Stomach (tissue), 4 donors: ENCODE data around the gene DCBLD1.

ENCODE experiments used
- EP300 ChIP-seq: sonication (generic); formaldehyde crosslinking; IDR thresholded peaks from one replicate; pipeline ENCODE4 v1.6.1; 2017; ENCODE audit warnings: antibody characterized with exemption
- POLR2AphosphoS5 ChIP-seq, 3 donors: sonication (generic); formaldehyde crosslinking; IDR thresholded peaks; one replicate each; pipeline ENCODE4 v1.6.1; 2016; ENCODE audit warnings: antibody characterized with exemption in 3 of 3
- TF ChIP-seq, protein P1 (sequence below), 7 experiments: fragments of 450-650 bp in 4 of 7; fragments of 200-600 bp in 3 of 7; sonication (generic) in 3 of 7; IDR thresholded peaks; one replicate each; pipeline ENCODE4 v1.5.1; 2016 to 2019; ENCODE audit warnings: antibody characterized with exemption in 7 of 7, control low read depth in 2 of 7, mild to moderate bottlenecking in 1 of 7

DNA sequence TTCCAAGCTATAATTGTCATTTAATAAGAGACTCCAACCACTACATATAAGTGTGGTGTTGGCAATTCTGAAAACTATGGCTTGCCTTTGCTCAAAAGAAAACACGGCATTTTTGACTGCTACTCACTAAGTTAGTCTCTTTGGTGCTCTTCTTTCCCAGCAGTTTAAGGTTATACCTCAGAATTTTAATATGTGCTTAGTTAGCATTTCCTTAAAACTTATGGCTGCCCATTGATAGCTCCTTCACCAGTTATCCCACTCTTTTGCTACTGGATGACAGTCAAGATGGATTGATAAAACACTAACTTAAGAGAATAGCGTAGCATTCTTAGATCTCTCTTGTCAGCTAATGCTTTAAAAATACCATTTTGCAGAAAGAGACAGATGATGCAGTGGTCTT is 85.8 kb downstream of the DCBLD1 start:
- TF ChIP-seq, protein P1, sequence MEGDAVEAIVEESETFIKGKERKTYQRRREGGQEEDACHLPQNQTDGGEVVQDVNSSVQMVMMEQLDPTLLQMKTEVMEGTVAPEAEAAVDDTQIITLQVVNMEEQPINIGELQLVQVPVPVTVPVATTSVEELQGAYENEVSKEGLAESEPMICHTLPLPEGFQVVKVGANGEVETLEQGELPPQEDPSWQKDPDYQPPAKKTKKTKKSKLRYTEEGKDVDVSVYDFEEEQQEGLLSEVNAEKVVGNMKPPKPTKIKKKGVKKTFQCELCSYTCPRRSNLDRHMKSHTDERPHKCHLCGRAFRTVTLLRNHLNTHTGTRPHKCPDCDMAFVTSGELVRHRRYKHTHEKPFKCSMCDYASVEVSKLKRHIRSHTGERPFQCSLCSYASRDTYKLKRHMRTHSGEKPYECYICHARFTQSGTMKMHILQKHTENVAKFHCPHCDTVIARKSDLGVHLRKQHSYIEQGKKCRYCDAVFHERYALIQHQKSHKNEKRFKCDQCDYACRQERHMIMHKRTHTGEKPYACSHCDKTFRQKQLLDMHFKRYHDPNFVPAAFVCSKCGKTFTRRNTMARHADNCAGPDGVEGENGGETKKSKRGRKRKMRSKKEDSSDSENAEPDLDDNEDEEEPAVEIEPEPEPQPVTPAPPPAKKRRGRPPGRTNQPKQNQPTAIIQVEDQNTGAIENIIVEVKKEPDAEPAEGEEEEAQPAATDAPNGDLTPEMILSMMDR (IDR thresholded peaks at IDR 0.05), result no peak
- TF ChIP-seq EP300 (no peak), POLR2AphosphoS5 (IDR thresholded peaks at IDR 0.05) (no peak)
